ENCODE results near the gene OR10G4.

GRCh38 chr11:123995119-123995518 is 17.7 kb upstream of the OR10G4 start, which contains the start of gene OR10G6:
- TF ChIP-seq CTCF (conservative IDR thresholded peaks at IDR 0.05 in 1 of 2, IDR thresholded peaks at IDR 0.05 in 1 of 2; ENCODE audit: low read depth in 1 of 2, low read length in 2 of 2) (no peak), EZH2 (IDR thresholded peaks at IDR 0.05; ENCODE audit: low read length, missing control alignments) (no peak)
